Measurements from ENCODE around the gene SYNGR2. TPM values are rescaled to one million over a fixed set of nuclear protein-coding genes. Genes with fewer than 3 reads are reported as not detected.

SYNGR2 gene
- total and polyA plus RNA-seq, 2 donors (not counting 3 experiments of a cell fraction or from before 2014, with no cell fraction given), result 65.9 to 281 TPM

- no peak for DNase-seq (ENCODE audit: low read depth, low spot score)
- Histone ChIP-seq H3K9ac (replicated peaks; ENCODE audit: extremely low read depth, insufficient read depth, low read length) (no peak overlapping the region), H4K20me1 (replicated peaks; ENCODE audit: control insufficient read depth, extremely low read depth, insufficient read depth, low read length) (no peaks in the 10 kb centered on the region), H3K27ac (ENCODE audit: insufficient read depth, low read depth, low read length) (no peak overlapping the region), H3K4me1 (ENCODE audit: control insufficient read depth, extremely low read depth, insufficient read depth, low read length) (peaks cover 14% of the 10 kb centered on the region), H3K9me1 (replicated peaks; ENCODE audit: control insufficient read depth, extremely low read depth, insufficient read depth, low read length) (no peaks in the 10 kb centered on the region), H3K9me3 (replicated peaks; ENCODE audit: control insufficient read depth, insufficient read depth, low read length) (no peaks in the 10 kb centered on the region), H3K4me2 (ENCODE audit: insufficient read depth, low read length) (no peak overlapping the region), H3K4me3 (replicated peaks in 1 of 3; ENCODE audit: insufficient read depth in 1 of 3, low read depth in 1 of 3, low read length in 3 of 3) (no peak overlapping the region), H3K27me3 (ENCODE audit: control insufficient read depth in 2 of 2, insufficient read depth in 2 of 2, low read length in 2 of 2) (no peaks in the 10 kb centered on the region), H3K36me3 (ENCODE audit: control insufficient read depth in 2 of 2, extremely low read depth in 1 of 2, insufficient read depth in 2 of 2, low read length in 2 of 2) (peaks cover 0 to 14% of the 10 kb centered on the region in 2 experiments), H3K79me2 (ENCODE audit: control insufficient read depth, insufficient read depth, low read length) (no peaks in the 10 kb centered on the region), H2AFZ (ENCODE audit: low read depth, low read length) (no peak overlapping the region)
- no TSS peak for BruUV-seq (replicated peaks)
- intact Hi-C loops (cut with micrococcal nuclease) (no loop called here), dilution Hi-C loops (cut with MboI; ENCODE audit: extremely low pct_ligation_motif_present, low sequenced_read_pairs) (no loop called here)
- FAIRE-seq, result no peak
- no peak for TF ChIP-seq POLR2AphosphoS5 (IDR thresholded peaks at IDR 0.05; ENCODE audit: insufficient read depth, low read depth, low read length)
- no peak for TF ChIP-seq POLR2A (IDR thresholded peaks at IDR 0.05; ENCODE audit: low read depth, low read length)
- TF ChIP-seq JUN (IDR thresholded peaks at IDR 0.05; ENCODE audit: borderline replicate concordance, insufficient read depth, insufficient read length, low read depth), result no peak
- TF ChIP-seq CTCF (IDR thresholded peaks at IDR 0.05; ENCODE audit: extremely low read depth in 1 of 2, insufficient read depth in 1 of 2, low read depth in 1 of 2, low read length in 2 of 2), result no peak
- TF ChIP-seq EZH2 (IDR thresholded peaks at IDR 0.05; ENCODE audit: borderline replicate concordance, low read depth, low read length, severe bottlenecking), result no peak
- no peak for TF ChIP-seq FOS (IDR thresholded peaks at IDR 0.05; ENCODE audit: borderline replicate concordance, insufficient read depth, low read length)
- TF ChIP-seq MAX (IDR thresholded peaks at IDR 0.05; ENCODE audit: insufficient read depth, insufficient read length), result no peak
- TF ChIP-seq MYC (IDR thresholded peaks at IDR 0.05; ENCODE audit: low read depth, low read length), result no peak
- TF ChIP-seq GATA2 (IDR thresholded peaks at IDR 0.05; ENCODE audit: insufficient read depth, insufficient read length, low read depth, low read length), result no peak
- ChIA-PET CTCF (interaction anchor here (1.9 kb wide), 1 partner anchor 11 kb away, joined by 8 read pairs; no protein-coding TSS in a partner anchor), POLR2A (no interaction called here)
Observed at GRCh38 chr17:78124081-78124835, 44.1 kb upstream of the SYNGR2 start.

Measured in endothelial cell of umbilical vein (primary cell).